Bone marrow (tissue), 2 donors: ENCODE results near the gene CABP4.
"Not testable (repeated sequence)": the region's sequence is repeated elsewhere in the genome, so short reads cannot be mapped to it uniquely, and the experiment has no call there.

ENCODE experiments used
- DNase-seq, 2 donors: peaks; one replicate each; lab custom pipeline; 2025; lab: John Stamatoyannopoulos, UW

CABP4 gene

DNA sequence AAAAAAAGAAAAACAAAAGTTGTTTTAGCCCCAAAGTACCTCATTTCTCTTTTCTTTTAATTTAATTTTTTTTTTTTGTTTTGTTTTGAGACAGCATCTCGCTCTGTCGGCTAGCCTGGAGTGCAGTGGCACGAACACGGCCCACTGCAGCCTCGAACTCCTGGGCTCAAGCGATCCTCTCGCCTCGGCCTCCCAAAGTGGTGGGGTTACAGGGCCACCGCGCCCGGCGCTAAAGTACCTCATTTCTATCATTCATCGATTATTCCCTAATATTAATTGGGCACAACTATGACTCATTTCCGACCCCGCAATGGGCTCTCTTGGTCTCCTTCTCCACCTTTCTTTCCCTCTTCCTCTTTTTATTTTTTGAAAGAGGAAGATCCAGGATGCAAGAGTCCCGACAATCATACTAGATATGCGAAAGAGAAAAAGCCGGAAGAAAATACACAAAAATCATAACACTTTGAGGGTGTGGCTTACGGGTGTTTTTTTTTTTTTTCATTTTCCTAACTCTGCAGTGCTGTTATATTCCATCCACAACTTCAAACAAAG lies 27.2 kb downstream of the CABP4 start:
- DNase-seq, result peak in 1 of 2 donors; percentile 88

DNA sequence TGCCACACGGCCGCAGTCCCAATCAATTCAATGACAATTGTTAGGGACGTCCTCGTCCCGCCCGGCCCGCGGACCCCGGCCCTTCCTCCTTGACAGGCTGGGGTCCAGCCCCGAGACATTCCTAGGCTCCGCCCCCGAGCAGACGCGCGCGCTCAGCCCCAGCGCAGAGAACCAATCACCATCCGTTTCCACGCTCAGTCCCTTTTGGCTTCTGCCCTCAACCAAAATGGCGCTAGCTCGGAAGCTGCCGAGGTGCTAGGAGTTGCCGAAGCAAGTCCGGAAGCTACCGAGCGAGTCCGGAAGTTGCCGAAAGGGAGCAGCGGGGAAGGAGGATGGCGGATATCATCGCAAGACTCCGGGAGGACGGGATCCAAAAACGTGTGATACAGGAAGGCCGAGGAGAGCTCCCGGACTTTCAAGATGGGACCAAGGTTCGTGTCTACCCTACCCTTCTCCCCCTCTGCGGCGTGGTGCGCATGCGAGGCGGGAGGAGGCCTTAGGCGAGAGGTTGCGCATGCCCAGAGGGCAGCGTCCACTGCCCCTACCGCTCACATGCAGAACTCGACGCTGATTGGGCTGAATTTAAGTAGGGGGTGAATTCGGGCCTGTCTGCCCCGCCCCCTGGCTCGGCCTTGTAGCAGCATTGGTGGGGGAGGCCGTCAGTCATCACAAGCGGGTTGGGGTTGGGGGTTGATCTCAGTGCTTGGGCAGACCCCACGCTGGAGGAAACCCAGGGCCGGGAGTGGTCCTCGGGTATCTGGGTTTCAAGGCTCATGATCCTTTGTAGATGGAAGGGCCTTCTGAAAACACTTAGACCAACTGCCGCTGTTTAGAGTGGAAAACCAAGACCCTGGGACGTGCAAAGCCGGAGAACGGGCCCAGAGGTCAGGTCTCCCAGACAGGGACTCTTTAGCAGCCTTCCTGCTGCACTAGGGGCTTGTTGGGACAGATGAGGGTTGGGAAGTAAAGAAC lies 28.0 kb downstream of the CABP4 start, which contains the start of gene AIP:
TSS of gene AIP (plus strand) at position 200 of the 972 bp plus-strand sequence. CDS start at position 333, 133 bp downstream.
- DNase-seq, result peak; percentile 89 to 95

DNA sequence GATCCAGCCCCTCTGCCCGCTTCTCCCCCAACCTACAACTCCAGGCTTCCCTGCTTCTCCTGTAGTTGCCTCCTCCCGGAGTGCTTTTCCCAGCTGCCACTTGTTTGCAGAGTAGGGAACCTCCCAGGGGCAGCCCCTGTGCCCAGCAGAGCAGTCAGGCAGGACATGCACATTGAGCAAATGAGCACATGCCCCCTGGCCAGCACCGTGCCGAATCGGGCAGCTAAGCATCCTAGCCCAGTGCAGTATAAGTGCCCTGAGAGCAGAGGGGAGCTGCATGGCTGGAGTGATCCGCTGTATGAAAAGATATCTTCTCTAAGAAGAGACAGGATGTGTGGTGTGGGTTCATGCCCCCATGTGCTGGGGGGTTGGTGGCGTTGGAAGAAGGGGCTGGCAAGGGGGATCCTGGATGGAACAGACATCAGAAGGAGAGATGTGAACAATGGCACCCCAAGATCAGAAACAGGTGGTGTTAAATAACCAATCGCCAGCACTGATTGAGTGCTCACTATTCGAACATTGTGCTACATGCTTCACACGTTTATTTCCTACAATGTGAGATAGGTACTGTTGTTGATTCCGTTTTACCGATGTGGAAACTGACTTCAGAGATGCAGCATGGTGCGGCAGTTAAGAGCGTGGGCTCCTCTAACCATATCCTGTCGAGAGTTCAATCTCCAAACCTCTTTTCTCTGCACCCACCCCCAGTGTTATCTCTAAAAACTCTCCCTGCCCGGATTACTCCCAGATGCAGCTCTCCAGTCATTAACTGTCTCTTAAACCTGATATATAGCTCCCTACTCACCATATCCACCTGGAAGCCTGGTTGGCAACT lies 28.9 kb downstream of the CABP4 start:
- no peak for DNase-seq

DNA sequence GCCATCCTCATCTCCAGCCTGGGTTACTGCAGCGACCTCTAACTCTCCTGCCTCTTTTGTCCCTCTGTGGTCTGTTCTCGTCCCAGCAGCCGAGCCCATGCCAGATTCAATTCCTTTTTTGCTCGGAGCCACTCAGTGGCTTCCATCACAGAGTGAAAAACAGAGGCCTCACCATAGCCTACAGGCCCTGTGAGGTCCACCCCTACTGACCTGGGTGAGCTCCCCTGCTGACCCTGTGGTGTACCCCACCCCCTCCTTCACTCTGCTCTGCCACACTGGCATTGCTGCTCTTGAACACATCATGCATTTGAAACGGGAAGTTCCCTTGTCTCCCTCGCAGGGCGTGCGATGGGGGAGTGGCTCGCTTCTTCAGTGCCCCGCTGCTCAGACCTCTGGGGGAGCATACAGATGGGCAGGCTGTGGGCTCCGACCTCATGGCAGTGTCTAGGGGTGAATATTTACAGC lies 29.7 kb downstream of the CABP4 start:
- DNase-seq, result peak; percentile 20 to 65

DNA sequence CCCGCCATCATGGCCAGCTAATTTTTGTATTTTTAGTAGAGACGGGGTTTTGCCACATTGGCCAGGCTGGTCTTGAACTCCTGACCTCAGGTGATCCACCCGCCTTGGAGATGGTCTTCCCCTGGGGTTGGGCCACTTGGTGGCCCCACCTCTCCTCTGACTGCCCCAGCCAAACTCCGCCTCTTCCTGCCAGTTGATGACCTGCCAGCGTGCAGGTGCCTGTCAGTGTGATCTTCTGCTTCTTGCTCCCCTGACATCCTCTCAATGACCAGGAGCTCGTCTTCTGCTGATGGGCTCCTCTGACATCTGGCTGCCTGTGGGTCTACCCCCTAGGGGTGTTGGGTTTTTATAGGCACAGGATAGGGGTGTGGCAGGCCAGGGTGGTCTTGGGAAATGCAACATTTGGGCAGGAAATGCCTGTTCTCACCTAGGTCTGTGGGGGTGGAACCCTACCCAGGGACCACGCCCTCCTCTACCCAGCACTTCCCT lies 30.8 kb downstream of the CABP4 start:
- DNase-seq, result not testable (repeated sequence)

DNA sequence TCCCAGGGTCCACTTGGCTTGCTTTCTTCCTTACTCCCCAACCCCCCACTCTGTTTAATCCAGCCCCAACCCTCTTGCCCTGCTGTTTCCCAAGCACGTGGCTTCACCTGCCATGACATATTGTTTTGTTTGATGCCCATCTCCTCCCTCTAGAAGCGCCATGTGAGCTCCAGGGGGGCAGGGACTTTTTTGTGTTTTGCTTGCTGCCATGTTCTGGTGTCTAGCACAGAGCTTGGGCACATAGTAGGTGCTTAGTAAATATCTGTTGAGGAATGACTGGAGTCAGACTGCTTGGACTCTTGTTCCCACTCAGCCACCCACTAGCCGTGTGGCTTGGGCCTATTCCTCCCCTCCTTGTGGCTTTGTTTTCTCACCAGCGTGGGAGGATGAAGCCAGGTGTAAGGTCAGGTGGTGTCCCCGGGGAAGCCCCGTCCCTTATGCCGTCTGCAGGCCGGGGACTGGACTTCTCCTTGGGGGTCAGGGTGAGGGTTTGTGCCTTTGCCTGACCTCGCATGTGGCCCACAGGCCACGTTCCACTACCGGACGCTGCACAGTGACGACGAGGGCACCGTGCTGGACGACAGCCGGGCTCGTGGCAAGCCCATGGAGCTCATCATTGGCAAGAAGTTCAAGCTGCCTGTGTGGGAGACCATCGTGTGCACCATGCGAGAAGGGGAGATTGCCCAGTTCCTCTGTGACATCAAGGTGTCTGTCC lies 31.5 kb downstream of the CABP4 start:
- DNase-seq, result no peak

DNA sequence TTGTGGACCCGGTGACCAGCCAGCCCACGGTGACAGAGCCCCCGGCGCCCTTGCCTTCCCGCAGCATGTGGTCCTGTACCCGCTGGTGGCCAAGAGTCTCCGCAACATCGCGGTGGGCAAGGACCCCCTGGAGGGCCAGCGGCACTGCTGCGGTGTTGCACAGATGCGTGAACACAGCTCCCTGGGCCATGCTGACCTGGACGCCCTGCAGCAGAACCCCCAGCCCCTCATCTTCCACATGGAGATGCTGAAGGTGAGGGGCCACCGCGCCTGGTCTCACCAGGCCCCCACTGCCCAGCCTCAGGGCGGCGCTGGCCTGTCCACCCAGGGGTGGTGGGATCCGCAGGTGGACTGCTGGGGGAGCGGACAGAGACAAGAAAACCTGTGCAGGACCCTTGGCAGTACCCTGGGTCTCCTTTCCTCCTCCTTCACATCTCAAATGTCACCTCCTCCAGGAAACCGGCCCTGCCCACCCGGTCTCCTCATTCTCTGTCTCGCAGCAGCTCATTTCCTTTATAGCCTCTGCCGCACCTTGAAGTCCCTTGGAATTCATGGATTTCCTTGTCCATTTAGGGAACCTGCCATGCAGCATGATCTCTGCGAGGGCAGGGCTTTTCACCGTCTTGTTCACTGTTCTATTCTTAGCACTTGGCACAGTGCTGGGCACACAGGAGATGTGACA lies 34.2 kb downstream of the CABP4 start:
- DNase-seq, result no peak

DNA sequence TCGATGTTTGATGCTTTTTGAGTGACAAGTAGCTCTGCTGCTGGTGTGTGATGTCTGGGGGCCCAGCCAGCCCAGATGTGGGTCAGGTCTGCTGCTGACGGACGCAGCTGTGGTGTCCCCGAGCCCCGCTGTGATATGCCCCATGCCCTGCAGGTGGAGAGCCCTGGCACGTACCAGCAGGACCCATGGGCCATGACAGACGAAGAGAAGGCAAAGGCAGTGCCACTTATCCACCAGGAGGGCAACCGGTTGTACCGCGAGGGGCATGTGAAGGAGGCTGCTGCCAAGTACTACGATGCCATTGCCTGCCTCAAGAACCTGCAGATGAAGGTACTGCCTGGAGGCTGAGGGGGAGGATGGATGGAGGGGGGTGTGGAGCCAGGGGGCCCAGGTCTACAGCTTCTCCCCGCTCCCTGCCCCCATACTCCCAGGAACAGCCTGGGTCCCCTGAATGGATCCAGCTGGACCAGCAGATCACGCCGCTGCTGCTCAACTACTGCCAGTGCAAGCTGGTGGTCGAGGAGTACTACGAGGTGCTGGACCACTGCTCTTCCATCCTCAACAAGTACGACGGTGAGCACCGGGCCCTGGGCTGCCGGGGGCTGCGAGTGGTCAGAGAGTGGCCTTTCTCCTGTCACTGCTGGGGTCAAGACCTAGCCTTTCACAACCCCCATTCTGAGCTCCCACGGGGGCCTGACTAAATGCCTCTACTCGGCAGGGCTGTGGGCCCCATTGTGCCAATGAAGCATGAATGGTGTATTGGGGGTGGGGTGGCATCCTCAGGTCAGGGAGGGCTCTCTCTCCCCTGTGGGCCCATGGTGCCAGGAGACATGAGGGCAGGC lies 35.0 kb downstream of the CABP4 start:
- DNase-seq, result no peak

DNA sequence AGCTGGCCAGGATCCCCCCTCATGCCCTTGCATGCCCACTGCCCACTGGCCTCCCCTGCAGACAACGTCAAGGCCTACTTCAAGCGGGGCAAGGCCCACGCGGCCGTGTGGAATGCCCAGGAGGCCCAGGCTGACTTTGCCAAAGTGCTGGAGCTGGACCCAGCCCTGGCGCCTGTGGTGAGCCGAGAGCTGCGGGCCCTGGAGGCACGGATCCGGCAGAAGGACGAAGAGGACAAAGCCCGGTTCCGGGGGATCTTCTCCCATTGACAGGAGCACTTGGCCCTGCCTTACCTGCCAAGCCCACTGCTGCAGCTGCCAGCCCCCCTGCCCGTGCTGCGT lies 35.5 kb downstream of the CABP4 start:
- DNase-seq, result no peak

DNA sequence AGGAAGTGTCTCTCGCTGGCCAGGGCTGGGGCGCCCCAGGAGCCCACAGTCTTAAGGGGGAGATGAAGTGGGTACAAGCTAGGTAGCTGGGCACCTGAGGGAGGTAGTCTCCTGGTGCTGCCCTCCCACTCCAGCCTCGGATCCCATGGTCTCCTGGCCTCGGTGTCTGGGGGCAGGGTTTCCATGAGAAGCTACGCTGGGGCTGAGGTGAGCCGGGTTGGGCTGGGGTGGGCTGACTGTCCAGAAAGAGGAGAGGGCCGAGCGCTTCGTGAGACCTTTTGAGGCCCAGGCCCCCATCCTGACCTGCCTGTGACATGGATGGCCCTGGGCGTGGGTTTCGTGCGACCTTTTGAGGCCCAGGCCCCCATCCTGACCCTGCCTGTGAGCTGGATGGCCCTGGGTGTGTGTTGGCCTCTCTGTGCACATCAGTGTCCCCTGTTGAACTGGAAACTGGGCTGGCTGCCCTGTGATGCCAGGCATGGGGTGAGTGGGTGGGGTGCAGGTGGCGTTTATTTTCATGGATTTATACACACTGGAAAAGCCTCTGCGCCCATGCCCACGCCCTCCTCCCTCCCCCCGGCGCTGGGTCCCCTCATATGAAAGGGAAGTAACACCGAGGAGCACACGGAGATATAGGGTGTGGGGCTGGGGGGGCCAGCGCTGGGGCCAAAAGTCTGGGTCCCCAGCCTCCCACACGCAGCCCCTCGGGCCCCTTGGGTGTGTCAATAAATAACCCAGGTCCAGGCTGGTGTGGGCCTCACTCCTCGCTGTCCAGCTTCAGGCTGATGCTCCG lies 36.3 kb downstream of the CABP4 start:
- DNase-seq, result no peak

DNA sequence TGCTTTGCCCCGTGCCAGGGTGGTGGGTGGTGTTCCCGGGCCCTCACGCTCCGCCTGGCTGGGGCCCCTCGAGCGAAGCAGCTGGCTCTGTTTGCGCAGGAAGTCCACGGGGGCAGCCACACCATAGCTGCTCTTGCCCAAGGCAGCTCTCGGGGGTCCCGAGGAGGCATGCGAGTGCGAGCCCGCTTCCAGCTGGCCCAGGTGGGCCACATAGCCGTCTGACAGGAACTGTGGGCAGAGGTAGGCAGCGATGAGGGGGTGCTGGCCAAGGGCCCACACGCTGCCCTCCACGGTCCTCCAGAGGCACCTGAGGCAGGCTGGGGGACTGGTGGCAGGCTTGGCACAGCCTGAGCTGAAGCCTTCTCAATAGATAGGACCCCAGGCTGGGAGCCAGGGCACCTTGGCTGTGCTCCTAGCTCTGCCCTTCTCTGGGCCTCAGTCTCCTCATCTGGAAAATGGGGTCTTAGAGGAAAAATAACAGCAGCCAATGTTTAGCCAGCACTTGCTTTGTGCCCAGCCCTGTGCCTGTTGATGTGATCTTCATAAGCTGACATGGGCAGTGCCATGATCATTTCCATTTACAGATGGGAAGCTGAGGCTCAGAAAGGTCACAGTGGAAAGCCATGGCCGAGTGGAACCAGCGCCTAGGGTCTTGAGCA lies 37.0 kb downstream of the CABP4 start:
- no peak for DNase-seq

DNA sequence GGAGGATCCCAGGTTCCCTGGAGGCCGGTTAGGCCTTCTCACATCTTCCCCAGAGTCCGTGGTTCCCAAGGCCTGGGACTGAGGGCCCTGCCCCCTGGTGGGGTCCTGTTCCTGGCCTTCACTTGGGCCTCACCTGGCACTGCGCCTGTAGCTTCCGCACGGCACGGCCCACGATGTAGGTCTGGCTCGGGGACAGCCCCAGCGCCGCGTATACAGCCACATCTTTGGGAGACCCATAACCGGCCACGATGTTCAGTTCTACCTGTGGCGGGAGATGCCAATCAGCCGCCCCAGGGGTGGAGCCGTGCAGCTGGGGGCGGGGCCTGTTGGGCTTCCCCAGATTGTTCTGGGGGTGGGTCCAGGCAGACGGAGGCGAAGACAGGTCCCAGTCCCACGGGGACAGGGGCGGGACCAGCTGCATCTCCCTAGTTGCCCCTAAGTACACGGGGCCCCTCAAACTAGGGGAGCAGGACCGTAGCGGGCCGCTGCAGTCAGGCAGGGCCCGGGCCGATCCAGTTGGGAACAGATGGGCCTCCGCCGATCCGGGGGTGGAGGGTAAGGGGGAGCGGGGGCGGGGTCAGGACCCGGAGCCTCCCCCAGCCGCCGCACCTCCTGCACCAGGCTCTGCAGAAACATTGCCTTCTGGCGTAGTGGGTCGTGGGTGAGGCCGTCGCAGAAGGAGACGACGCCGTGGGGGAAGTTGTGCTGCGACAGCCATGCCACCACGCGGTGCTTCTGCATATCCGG lies 37.8 kb downstream of the CABP4 start:
- DNase-seq, result no peak

DNA sequence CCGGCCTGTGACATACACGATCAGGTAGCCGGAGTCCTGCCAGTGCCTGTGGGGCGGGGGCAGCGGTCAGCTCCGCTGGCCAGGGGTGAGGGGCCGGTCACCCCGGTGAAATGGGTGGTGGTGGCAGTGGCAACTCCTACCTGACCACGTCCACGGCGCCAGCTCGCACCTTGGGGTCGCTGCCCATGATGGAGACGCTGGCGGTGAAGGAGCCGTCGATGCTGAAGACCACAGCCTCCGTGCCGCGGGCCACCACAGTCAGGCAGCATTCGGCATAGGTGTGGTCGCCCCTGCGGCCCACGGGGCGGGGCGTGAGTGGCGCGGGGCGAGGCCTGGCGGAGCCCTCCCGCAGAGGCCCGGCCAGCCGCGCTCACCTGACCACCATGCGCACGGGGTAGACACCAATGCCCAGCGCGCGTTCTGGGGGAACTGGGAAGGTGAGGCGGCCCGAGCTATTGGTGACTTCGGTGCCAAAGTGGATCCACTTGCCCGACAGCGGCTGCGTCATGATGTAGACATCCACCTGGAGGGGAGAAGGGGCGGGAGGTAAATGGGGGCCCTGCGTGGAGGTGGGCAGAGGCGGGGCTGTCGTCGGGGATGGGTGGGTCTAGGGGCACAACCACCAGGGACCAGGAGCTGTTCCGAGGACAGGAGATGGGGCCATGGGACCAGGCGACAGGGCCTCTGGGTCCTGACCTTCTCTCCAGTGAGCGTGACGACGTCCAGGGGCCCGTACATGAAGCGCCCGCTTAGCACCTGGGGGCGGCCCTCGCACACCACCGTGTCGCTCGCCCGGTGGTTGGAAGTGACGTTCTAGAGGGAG lies 38.6 kb downstream of the CABP4 start:
- no peak for DNase-seq

DNA sequence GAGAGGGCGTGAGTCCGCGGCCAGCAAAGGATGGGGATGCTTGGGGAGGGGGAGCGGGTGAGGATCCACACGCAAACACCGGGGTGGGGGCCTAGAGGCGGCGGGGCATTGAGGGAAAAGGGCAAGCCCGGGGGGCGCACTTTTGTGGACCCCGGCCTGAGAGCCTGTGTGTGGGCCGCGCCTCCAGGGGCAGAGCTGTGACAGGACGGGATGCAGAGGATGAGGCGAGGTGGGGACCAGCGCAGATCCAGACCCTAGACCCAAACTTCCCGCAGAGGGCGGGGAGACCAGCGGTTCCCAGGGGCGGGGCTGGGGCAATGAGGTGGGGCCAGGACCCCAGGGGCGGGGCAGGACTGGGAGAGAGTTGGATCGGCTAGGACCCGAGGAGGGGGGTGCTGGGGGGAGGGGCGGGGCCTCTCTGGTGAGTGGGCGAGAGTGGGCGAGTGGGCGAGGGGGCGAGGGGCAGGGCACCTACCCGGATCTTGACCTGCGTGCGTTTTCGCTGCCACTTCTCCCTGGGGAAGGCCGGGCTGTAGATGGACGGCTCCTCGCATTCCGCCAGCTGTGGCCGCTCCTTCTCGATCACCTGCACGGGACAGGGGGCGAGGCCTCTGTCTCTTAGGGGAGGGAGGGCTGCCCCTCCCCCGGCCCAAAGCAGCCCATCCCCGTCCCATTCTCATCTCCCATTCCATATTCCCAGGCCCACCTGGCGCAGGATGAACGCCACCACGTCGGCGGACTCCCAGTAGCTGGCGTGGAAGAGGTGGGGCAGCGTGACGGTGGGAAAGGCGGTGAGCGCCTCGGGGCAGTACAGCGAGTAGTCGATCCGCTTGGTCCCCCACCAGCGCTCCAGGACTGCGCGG lies 39.4 kb downstream of the CABP4 start:
- DNase-seq, result no peak

DNA sequence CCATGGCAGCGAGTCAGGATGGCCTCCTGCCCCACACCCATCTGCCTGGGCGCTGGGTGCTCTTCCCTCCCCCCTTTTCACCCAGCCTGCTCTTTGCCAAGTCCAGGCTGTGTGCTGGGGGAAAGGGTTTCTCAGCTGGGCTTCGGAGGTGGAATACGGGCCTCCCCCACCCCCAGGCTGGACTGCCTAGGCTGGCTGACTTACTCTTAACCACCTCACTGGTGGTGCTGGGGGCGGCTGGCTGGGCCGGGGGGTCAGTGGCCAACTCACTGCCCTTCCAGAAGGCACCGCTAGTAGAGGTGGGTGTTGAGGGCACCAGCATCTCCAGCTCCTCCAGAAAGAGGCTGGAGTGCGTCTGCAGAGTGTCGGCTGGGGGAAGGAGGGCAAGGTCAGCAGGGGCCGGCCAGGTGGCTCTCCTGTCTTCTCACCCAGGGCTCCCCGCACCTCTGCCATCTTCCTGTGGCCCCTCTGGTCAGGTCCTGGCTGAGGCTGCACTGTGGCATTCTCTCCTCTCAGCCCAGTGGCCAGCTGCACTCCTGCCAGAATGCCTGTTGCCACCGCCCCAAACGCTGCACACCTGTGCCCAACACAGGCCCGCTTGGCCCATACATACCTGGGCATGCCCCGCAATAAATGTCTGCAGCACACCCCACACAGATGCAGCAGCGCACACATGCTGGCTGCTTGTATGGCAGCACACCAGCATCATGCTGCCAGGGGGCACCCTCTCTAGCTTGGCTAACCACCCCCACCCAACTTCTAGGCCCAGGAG lies 40.3 kb downstream of the CABP4 start:
- no peak for DNase-seq
